PC-3 (cell line): ENCODE data around the gene CDSN. TPM values are rescaled to one million over a fixed set of nuclear protein-coding genes. Genes with fewer than 3 reads are reported as not detected.

Experiments used
- ATAC-seq: fragments of 200-7000 bp; cut with Tn5 transposase; 2 replicates; pipeline ENCODE4 v1.9.1; 2020; ENCODE audit warnings: mild to moderate bottlenecking, moderate library complexity
- BruUV-seq: library from RNA; stranded (reverse); fragments of 400-500 nt; replicated peaks from 2 replicates; lab custom pipeline; 2021; lab: Mats Ljungman, UMichigan
- CTCF ChIA-PET: fragments of 300-600 bp; sonication (Branson Sonifier 250); formaldehyde crosslinking; loops from one replicate; lab custom pipeline; 2022; ENCODE audit warnings: antibody characterized with exemption; lab: Charles Lee
- POLR2A ChIA-PET: fragments of 300-600 bp; sonication (Branson Sonifier 250); formaldehyde crosslinking; loops from one replicate; lab custom pipeline; 2022; ENCODE audit warnings: antibody characterized with exemption; ENCODE audit not compliant: unreplicated experiment; lab: Charles Lee
- DNase-seq: peaks from one replicate; pipeline ENCODE4 v3.0.0-alpha.2; 2015
- H2AFZ ChIP-seq: fragments of 300-600 bp; sonication (generic); 2 replicates; pipeline ENCODE4 v1.6.0; 2016; ENCODE audit warnings: antibody characterized with exemption, low read length
- H3F3A ChIP-seq: fragments of 300-600 bp; sonication (generic); one replicate; pipeline ENCODE4 v1.6.0; 2017; ENCODE audit warnings: antibody characterized with exemption, low read length, control low read depth, mild to moderate bottlenecking; ENCODE audit not compliant: unreplicated experiment
- H3K27ac ChIP-seq: fragments of 300-600 bp; sonication (generic); 2 replicates; pipeline ENCODE4 v1.5.1; 2016; ENCODE audit warnings: mild to moderate bottlenecking, low read length
- H3K27me3 ChIP-seq: fragments of 300-600 bp; sonication (generic); 2 replicates; pipeline ENCODE4 v1.6.1; 2016; ENCODE audit warnings: low read length, mixed read lengths
- H3K36me3 ChIP-seq: fragments of 300-600 bp; sonication (generic); 2 replicates; pipeline ENCODE4 v1.6.1; 2016; ENCODE audit warnings: low read depth, mixed run types, low read length, mixed read lengths
- H3K4me1 ChIP-seq: fragments of 300-600 bp; sonication (generic); 2 replicates; pipeline ENCODE4 v1.5.1; 2016; ENCODE audit warnings: low read length; ENCODE audit not compliant: insufficient read depth
- H3K4me2 ChIP-seq: fragments of 300-600 bp; sonication (generic); 2 replicates; pipeline ENCODE4 v1.6.0; 2016; ENCODE audit warnings: low read length
- H3K4me3 ChIP-seq: fragments of 300-600 bp; sonication (generic); 2 replicates; pipeline ENCODE4 v1.5.1; 2016; ENCODE audit warnings: mild to moderate bottlenecking, low read length, mixed read lengths
- H3K79me2 ChIP-seq: fragments of 300-600 bp; sonication (generic); 2 replicates; pipeline ENCODE4 v1.6.1; 2017; ENCODE audit warnings: low read length, mixed read lengths
- H3K9ac ChIP-seq: fragments of 300-600 bp; sonication (generic); 2 replicates; pipeline ENCODE4 v1.6.0; 2016; ENCODE audit warnings: mild to moderate bottlenecking, low read length
- H3K9me2 ChIP-seq: fragments of 300-600 bp; sonication (generic); replicated peaks from 2 replicates; pipeline ENCODE4 v1.6.1; 2016; ENCODE audit warnings: mixed run types, low read length, mixed read lengths
- H3K9me3 ChIP-seq: fragments of 300-600 bp; sonication (generic); 2 replicates; pipeline ENCODE4 v1.6.1; 2016; ENCODE audit warnings: low read length, mixed read lengths
- H4K20me1 ChIP-seq: fragments of 300-600 bp; sonication (generic); 2 replicates; pipeline ENCODE4 v1.6.1; 2016; ENCODE audit warnings: low read length, mixed read lengths
- EZH2 ChIP-seq: fragments of 300-600 bp; sonication (generic); IDR thresholded peaks from one replicate; pipeline ENCODE4 v1.6.1; 2017; ENCODE audit warnings: antibody characterized with exemption, mild to moderate bottlenecking, low read length; ENCODE audit not compliant: unreplicated experiment
- EZH2phosphoT487 ChIP-seq: fragments of 300-600 bp; sonication (generic); IDR thresholded peaks from 2 replicates; pipeline ENCODE4 v1.6.1; 2018; ENCODE audit warnings: mild to moderate bottlenecking, antibody characterized with exemption, low read length, borderline replicate concordance
- intact Hi-C: fragments of 100-400 bp; cut with micrococcal nuclease; formaldehyde crosslinking; loops from 2 replicates; pipeline ENCODE4 v1.9.0; 2023
- total RNA-seq: library from RNA; depleted of rRNA; stranded (reverse); fragments of >200 nt; gene quantifications from 2 replicates; pipeline ENCODE4 v1.2.3, GENCODE V29; 2014
- TF ChIP-seq, protein P1 (sequence below): fragments of 300-600 bp; sonication (generic); conservative IDR thresholded peaks from 2 replicates; pipeline ENCODE4 v1.5.1; 2017; ENCODE audit warnings: antibody characterized with exemption, low read depth, mild to moderate bottlenecking, low read length

Gene CDSN
- total RNA-seq, 1 experiment from 2014 or later = 0.55 TPM

DNA sequence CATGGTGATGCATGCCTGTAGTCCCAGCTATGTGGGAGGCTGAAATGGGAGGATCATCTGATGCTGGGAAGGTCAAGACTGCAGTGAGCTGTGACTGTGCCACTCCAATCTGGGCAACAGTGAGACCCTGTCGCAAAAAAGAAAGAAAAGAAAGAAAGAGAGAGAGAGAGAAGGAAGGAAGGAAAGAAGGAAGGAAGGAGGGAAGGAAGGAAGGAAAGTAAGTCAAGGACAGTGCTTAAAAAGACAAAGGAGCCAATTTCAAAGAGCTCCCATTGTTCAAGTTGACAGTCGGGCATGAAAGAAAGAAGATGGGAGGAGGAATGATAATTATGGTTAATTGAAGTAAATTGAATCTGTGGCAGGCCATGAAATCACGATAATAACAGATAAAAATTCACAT is 24.0 kb downstream of the CDSN start:
- no peak overlapping the region for H3K27ac ChIP-seq
- ChIA-PET POLR2A (no interaction called here), CTCF (no interaction called here)
- H4K20me1 ChIP-seq = no peaks in the 10 kb centered on the region
- no peaks in the 10 kb centered on the region for H3F3A ChIP-seq
- intact Hi-C loops = no loop called here
- peaks cover 21% of the 10 kb centered on the region for H3K4me1 ChIP-seq
- H3K9ac ChIP-seq = no peak overlapping the region
- H3K79me2 ChIP-seq = no peaks in the 10 kb centered on the region
- H3K27me3 ChIP-seq = no peaks in the 10 kb centered on the region
- no peak overlapping the region for H3K4me3 ChIP-seq
- no TSS peak for BruUV-seq
- no peak overlapping the region for H3K4me2 ChIP-seq
- H3K36me3 ChIP-seq = no peaks in the 10 kb centered on the region
- H3K9me2 ChIP-seq = no peaks in the 10 kb centered on the region
- H3K9me3 ChIP-seq = no peaks in the 10 kb centered on the region
- H2AFZ ChIP-seq = no peak overlapping the region
- TF ChIP-seq, protein P1, sequence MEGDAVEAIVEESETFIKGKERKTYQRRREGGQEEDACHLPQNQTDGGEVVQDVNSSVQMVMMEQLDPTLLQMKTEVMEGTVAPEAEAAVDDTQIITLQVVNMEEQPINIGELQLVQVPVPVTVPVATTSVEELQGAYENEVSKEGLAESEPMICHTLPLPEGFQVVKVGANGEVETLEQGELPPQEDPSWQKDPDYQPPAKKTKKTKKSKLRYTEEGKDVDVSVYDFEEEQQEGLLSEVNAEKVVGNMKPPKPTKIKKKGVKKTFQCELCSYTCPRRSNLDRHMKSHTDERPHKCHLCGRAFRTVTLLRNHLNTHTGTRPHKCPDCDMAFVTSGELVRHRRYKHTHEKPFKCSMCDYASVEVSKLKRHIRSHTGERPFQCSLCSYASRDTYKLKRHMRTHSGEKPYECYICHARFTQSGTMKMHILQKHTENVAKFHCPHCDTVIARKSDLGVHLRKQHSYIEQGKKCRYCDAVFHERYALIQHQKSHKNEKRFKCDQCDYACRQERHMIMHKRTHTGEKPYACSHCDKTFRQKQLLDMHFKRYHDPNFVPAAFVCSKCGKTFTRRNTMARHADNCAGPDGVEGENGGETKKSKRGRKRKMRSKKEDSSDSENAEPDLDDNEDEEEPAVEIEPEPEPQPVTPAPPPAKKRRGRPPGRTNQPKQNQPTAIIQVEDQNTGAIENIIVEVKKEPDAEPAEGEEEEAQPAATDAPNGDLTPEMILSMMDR = no peak
- TF ChIP-seq EZH2 (no peak), EZH2phosphoT487 (no peak)
- ATAC-seq (no peak), DNase-seq (no peak)

DNA sequence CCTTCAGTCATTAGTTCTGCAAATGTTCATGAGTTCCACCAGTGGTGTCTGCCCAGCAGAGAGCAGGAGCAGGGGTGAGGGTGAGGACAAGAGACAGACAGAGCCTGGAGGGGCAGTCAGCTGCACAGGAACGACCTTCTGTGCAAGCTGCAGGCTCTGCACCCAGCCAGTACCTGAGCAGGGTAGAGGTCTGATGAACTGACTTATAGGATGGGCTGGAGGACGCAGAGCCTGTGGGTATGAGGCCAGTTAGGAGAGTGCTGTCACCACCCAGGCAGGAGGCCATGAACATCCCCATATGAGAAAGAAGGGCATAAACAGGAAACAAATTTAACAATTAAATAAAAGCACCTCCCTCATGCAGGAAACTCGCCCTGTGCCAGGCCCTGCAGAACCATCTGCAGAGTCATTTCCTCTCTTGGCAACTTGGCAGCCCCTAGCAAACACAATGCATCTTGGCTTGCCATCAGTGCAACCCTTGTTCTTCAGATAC is 25.8 kb downstream of the CDSN start:
- no TSS peak for BruUV-seq
- ATAC-seq (peak; percentile 91), DNase-seq (peak; percentile 83)
- no peaks in the 10 kb centered on the region for H3K36me3 ChIP-seq
- ChIA-PET POLR2A (no interaction called here), CTCF (no interaction called here)
- no peaks in the 10 kb centered on the region for H3K9me2 ChIP-seq
- peak overlapping the region; percentile 72 for H3K27ac ChIP-seq
- H3F3A ChIP-seq = no peaks in the 10 kb centered on the region
- no peak for TF ChIP-seq EZH2phosphoT487
- TF ChIP-seq, protein P1 = no peak
- no peak for TF ChIP-seq EZH2
- H3K9me3 ChIP-seq = no peaks in the 10 kb centered on the region
- H3K4me1 ChIP-seq = peaks cover 21% of the 10 kb centered on the region
- intact Hi-C loops = loop anchor here (1.0 kb wide), 1 partner anchor 21 kb away; no protein-coding TSS in a partner anchor
- no peaks in the 10 kb centered on the region for H3K79me2 ChIP-seq
- H3K9ac ChIP-seq = peak overlapping the region; percentile 21; the same call in 1 of the 2 replicates
- no peaks in the 10 kb centered on the region for H4K20me1 ChIP-seq
- no peak overlapping the region for H3K4me3 ChIP-seq
- peak overlapping the region; percentile 47 for H3K4me2 ChIP-seq
- peak overlapping the region; percentile 67 for H2AFZ ChIP-seq
- no peaks in the 10 kb centered on the region for H3K27me3 ChIP-seq

DNA sequence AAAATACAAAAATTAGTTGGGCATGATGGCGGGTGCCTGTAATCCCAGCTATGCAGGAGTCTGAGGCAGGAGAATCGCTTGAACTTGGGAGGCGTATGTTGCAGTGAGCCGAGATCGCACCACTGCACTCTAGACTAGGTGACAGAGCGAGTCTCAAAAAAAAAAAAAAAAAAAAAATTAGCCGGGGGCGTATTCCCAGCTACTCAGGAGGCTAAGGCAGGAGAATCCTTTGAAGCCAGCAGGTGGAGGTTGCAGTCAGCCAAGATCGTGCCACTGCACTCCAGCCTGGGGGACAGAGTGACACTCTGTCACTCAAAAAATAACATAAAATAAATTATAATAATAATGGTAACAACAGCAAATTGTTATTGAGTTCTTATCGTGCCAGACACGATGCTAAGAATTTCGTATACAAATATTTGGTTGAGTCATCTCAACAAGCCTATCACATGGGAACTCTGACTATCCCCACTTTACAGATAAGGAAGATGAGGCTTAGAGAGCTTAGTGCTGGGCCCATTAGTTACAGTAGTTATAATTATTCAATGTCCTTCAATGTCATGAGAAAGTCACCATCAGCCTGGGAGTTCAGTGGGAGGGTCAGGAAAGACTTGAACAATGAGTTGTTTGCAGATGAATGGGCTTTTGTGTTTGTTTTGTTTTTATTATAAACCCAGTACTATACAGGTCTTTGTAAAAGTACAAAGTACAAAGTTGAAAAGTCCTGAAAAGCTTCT is 27.3 kb downstream of the CDSN start:
- Histone ChIP-seq H3K4me1 (peaks cover 21% of the 10 kb centered on the region), H3K27ac (no peak overlapping the region), H3K9ac (no peak overlapping the region), H4K20me1 (no peaks in the 10 kb centered on the region), H3F3A (no peaks in the 10 kb centered on the region), H3K36me3 (no peaks in the 10 kb centered on the region), H3K79me2 (no peaks in the 10 kb centered on the region), H3K27me3 (no peaks in the 10 kb centered on the region), H2AFZ (no peak overlapping the region), H3K9me3 (no peaks in the 10 kb centered on the region), H3K4me2 (no peak overlapping the region), H3K4me3 (no peak overlapping the region), H3K9me2 (no peaks in the 10 kb centered on the region)
- ChIA-PET CTCF (interaction anchor here (0.5 to 0.9 kb wide), 2 partner anchors 30 to 33 kb away, joined by 3 to 7 read pairs; no protein-coding TSS in a partner anchor), POLR2A (interaction anchor here (0.6 kb wide), 1 partner anchor 14 kb away, joined by 3 read pairs; no protein-coding TSS in a partner anchor)
- DNase-seq = peak; percentile 21
- no peak for TF ChIP-seq EZH2
- no peak for TF ChIP-seq EZH2phosphoT487
- TF ChIP-seq, protein P1 = no peak
- no TSS peak for BruUV-seq
- intact Hi-C loops = no loop called here
- no peak; the same call in 1 of the 2 replicates for ATAC-seq
